ENCODE data around the gene CHCHD6.

Gene CHCHD6

GRCh38 chr3:126976906-126977305, 272.9 kb downstream of the CHCHD6 start:
- Histone ChIP-seq H3K4me1 (ENCODE audit: control insufficient read depth, insufficient read depth, low read length) (no peaks in the 10 kb centered on the region), H3K9me3 (ENCODE audit: control insufficient read depth, low read length) (no peaks in the 10 kb centered on the region), H3K9ac (ENCODE audit: low read length) (no peak overlapping the region), H3K4me3 (ENCODE audit: low read length) (no peak overlapping the region), H3K36me3 (ENCODE audit: control insufficient read depth, insufficient read depth, low read length) (no peaks in the 10 kb centered on the region), H3K27me3 (ENCODE audit: control insufficient read depth, insufficient read depth, low read length) (peaks cover 18% of the 10 kb centered on the region)

- Histone ChIP-seq H3K36me3 (ENCODE audit: control insufficient read depth, insufficient read depth, low read length) (no peaks in the 10 kb centered on the region), H3K9ac (ENCODE audit: low read length) (no peak overlapping the region), H3K27me3 (ENCODE audit: control insufficient read depth, insufficient read depth, low read length) (peaks cover 16% of the 10 kb centered on the region), H3K4me1 (ENCODE audit: control insufficient read depth, insufficient read depth, low read length) (no peaks in the 10 kb centered on the region), H3K4me3 (ENCODE audit: low read length) (no peak overlapping the region), H3K9me3 (ENCODE audit: control insufficient read depth, low read length) (no peaks in the 10 kb centered on the region)
Observed at GRCh38 chr3:126977821-126978220, 273.8 kb downstream of the CHCHD6 start.

GRCh38 chr3:126978291-126978690, 274.3 kb downstream of the CHCHD6 start:
- H3K4me3 ChIP-seq (ENCODE audit: low read length): no peak overlapping the region
- H3K9me3 ChIP-seq (ENCODE audit: control insufficient read depth, low read length): no peaks in the 10 kb centered on the region
- peaks cover 14% of the 10 kb centered on the region for H3K27me3 ChIP-seq (ENCODE audit: control insufficient read depth, insufficient read depth, low read length)
- H3K4me1 ChIP-seq (ENCODE audit: control insufficient read depth, insufficient read depth, low read length): no peaks in the 10 kb centered on the region
- H3K9ac ChIP-seq (ENCODE audit: low read length): no peak overlapping the region
- H3K36me3 ChIP-seq (ENCODE audit: control insufficient read depth, insufficient read depth, low read length): no peaks in the 10 kb centered on the region

DNA sequence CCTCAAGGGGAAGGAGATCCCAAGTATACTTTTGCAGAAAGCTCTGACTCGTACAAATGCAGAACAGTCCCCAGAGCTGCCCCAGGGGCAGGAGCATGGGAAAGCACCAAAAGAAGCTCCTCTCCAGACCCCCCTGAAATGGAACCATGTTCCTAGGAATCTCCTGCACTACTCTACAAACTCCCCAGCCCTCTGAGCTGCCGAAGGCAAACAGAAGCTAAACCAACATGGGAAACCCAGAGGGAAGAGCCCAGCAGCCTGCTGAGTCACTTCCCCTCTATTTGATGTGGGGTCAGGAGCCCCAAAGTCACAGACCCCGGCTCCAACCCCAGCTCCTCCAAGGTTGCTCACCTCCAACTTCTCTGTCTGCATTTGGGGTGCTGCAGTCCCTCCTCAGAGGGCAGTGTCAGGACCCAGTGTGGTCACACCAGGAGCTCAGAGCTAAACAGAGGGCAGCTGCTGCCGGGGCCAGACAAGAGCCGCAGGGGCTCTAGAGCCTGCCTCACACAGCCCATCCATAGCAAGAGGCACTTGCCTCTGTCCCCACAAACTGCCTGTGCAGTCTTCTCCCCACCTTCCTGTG, 275.1 kb downstream of the CHCHD6 start:
- Histone ChIP-seq H3K4me1 (ENCODE audit: control insufficient read depth, insufficient read depth, low read length) (peaks cover 2% of the 10 kb centered on the region), H3K27me3 (ENCODE audit: control insufficient read depth, insufficient read depth, low read length) (peaks cover 14% of the 10 kb centered on the region), H3K9me3 (ENCODE audit: control insufficient read depth, low read length) (no peaks in the 10 kb centered on the region), H3K4me3 (ENCODE audit: low read length) (no peak overlapping the region), H3K9ac (ENCODE audit: low read length) (no peak overlapping the region), H3K36me3 (ENCODE audit: control insufficient read depth, insufficient read depth, low read length) (no peaks in the 10 kb centered on the region)

- H3K9me3 ChIP-seq (ENCODE audit: control insufficient read depth, low read length): no peaks in the 10 kb centered on the region
- no peak overlapping the region for H3K4me3 ChIP-seq (ENCODE audit: low read length)
- H3K27me3 ChIP-seq (ENCODE audit: control insufficient read depth, insufficient read depth, low read length): peaks cover 14% of the 10 kb centered on the region
Observed at GRCh38 chr3:126980266-126980811, 276.3 kb downstream of the CHCHD6 start.

DNA sequence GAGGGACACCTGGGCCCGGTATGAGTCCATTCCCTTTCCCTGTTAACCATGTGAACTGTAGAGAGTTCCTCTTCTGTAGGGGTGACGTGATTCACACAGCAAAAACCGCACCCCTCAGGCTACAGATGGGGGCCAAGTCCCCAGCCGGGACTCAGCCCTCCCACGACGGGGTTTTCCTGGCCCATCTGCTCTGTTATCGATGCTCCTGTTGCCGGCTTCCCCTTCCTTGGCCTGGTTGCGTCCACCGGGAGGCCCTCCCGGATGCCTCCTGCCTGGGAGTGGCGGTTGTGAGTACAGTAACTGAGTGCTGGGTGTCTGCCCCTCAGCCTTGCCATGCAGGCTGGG, 278.1 kb downstream of the CHCHD6 start:
- Histone ChIP-seq H3K9me3 (ENCODE audit: control insufficient read depth, low read length) (no peaks in the 10 kb centered on the region), H3K4me3 (ENCODE audit: low read length) (no peak overlapping the region), H3K9ac (ENCODE audit: low read length) (peak overlapping the region; percentile 47), H3K4me1 (ENCODE audit: control insufficient read depth, insufficient read depth, low read length) (peaks cover 21% of the 10 kb centered on the region), H3K27me3 (ENCODE audit: control insufficient read depth, insufficient read depth, low read length) (peaks cover 14% of the 10 kb centered on the region), H3K36me3 (ENCODE audit: control insufficient read depth, insufficient read depth, low read length) (no peaks in the 10 kb centered on the region)

More at GRCh38 chr3:126980266-126980811, 276.3 kb downstream of the CHCHD6 start:
- H3K9ac ChIP-seq (ENCODE audit: low read length): no peak overlapping the region
- peaks cover 12% of the 10 kb centered on the region for H3K4me1 ChIP-seq (ENCODE audit: control insufficient read depth, insufficient read depth, low read length)
- H3K36me3 ChIP-seq (ENCODE audit: control insufficient read depth, insufficient read depth, low read length): no peaks in the 10 kb centered on the region

- H3K4me1 ChIP-seq (ENCODE audit: control insufficient read depth, insufficient read depth, low read length): peaks cover 21% of the 10 kb centered on the region
- H3K4me3 ChIP-seq (ENCODE audit: low read length): no peak within 1 kb of the TSS
- peaks cover 14% of the 10 kb centered on the region for H3K27me3 ChIP-seq (ENCODE audit: control insufficient read depth, insufficient read depth, low read length)
- H3K36me3 ChIP-seq (ENCODE audit: control insufficient read depth, insufficient read depth, low read length): no peaks in the 10 kb centered on the region
- H3K9me3 ChIP-seq (ENCODE audit: control insufficient read depth, low read length): no peaks in the 10 kb centered on the region
- H3K9ac ChIP-seq (ENCODE audit: low read length): peak within 1 kb of the TSS; percentile 59
Observed at GRCh38 chr3:126982471-126983175, 278.6 kb downstream of the CHCHD6 start, which contains the start of gene PLXNA1. PLXNA1 (plus strand) TSS chr3:126983115; CDS start chr3:126988594, 5,479 bp downstream.

GRCh38 chr3:126983276-126983652, 279.2 kb downstream of the CHCHD6 start:
- Histone ChIP-seq H3K4me3 (ENCODE audit: low read length) (no peak overlapping the region), H3K36me3 (ENCODE audit: control insufficient read depth, insufficient read depth, low read length) (no peaks in the 10 kb centered on the region), H3K27me3 (ENCODE audit: control insufficient read depth, insufficient read depth, low read length) (peaks cover 14% of the 10 kb centered on the region), H3K9me3 (ENCODE audit: control insufficient read depth, low read length) (no peaks in the 10 kb centered on the region), H3K9ac (ENCODE audit: low read length) (no peak overlapping the region), H3K4me1 (ENCODE audit: control insufficient read depth, insufficient read depth, low read length) (peaks cover 21% of the 10 kb centered on the region)

- H3K4me3 ChIP-seq (ENCODE audit: low read length): no peak overlapping the region
- no peaks in the 10 kb centered on the region for H3K36me3 ChIP-seq (ENCODE audit: control insufficient read depth, insufficient read depth, low read length)
- H3K9me3 ChIP-seq (ENCODE audit: control insufficient read depth, low read length): no peaks in the 10 kb centered on the region
- H3K4me1 ChIP-seq (ENCODE audit: control insufficient read depth, insufficient read depth, low read length): peaks cover 21% of the 10 kb centered on the region
- H3K9ac ChIP-seq (ENCODE audit: low read length): peak overlapping the region; percentile 59
- H3K27me3 ChIP-seq (ENCODE audit: control insufficient read depth, insufficient read depth, low read length): peaks cover 14% of the 10 kb centered on the region
Observed at GRCh38 chr3:126983653-126984390, 279.8 kb downstream of the CHCHD6 start.

- Histone ChIP-seq H3K4me1 (ENCODE audit: control insufficient read depth, insufficient read depth, low read length) (peaks cover 21% of the 10 kb centered on the region), H3K36me3 (ENCODE audit: control insufficient read depth, insufficient read depth, low read length) (no peaks in the 10 kb centered on the region), H3K4me3 (ENCODE audit: low read length) (no peak overlapping the region), H3K27me3 (ENCODE audit: control insufficient read depth, insufficient read depth, low read length) (peaks cover 7% of the 10 kb centered on the region), H3K9me3 (ENCODE audit: control insufficient read depth, low read length) (no peaks in the 10 kb centered on the region), H3K9ac (ENCODE audit: low read length) (peak overlapping the region; percentile 59)
Observed at GRCh38 chr3:126984391-126985131, 280.5 kb downstream of the CHCHD6 start.

DNA sequence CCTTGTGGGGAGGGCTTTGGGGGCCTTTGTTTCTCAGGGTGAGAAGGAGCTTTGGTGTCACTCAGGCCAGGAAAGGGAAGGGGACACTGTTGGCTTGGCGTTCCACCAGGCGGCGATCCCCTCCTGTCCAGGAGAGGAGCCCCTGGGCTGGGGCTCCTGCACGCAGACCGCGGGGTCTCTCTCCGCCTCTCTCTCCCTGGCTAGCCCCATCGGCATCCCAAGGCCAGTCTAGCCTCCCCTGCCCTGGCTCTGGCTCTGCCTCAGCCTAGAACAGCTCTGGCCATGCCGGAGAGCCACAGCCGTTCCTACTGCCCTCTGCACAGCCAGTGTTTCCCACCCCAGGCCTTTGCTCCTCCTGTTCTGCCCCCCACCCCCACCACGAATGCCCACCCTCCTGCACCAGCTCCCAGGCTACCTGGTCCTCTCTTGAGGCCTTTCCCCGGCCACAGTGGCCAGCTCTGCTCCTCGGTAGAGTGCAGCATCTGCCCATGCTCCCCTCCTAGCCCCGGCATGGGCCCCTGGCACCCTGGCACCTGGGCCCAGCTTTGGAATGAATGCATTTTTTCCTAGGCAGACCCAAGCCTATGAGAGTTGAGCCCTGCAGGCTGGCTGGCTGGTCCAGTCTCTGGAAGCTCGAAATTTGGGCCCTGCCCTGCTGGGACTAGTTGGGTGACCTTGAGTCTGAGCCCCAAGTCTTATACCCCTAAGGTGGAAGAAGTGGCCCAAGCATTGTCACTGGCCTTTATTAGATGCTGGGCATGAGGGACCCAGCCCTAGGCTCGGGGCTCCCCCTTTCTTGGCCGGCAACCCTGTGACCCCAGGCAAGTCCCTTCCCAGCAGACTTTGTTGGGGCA, 281.3 kb downstream of the CHCHD6 start:
- no peak overlapping the region for H3K9ac ChIP-seq (ENCODE audit: low read length)
- peaks cover 4% of the 10 kb centered on the region for H3K27me3 ChIP-seq (ENCODE audit: control insufficient read depth, insufficient read depth, low read length)
- H3K9me3 ChIP-seq (ENCODE audit: control insufficient read depth, low read length): no peaks in the 10 kb centered on the region
- H3K4me1 ChIP-seq (ENCODE audit: control insufficient read depth, insufficient read depth, low read length): peaks cover 21% of the 10 kb centered on the region
- no peak overlapping the region for H3K4me3 ChIP-seq (ENCODE audit: low read length)
- H3K36me3 ChIP-seq (ENCODE audit: control insufficient read depth, insufficient read depth, low read length): no peaks in the 10 kb centered on the region

Data from mucosa of stomach (tissue), 1 donor.